Measurements from ENCODE around the gene TNFRSF1B. TPM values are rescaled to one million over a fixed set of nuclear protein-coding genes. Genes with fewer than 3 reads are reported as not detected.

The TNFRSF1B gene
- total and polyA plus RNA-seq, 2 of the 8 experiments (the other 6 are each of a cell fraction or from before 2014, with no cell fraction given): 1.7 to 2.9 TPM

- Histone ChIP-seq H3K79me1 (ENCODE audit: low read depth, low read length) (no peaks in the 10 kb centered on the region), H2BK15ac (ENCODE audit: low read length) (no peak overlapping the region), H4K8ac (ENCODE audit: extremely low read depth, insufficient read depth, low read length) (no peak overlapping the region), H3K79me2 (ENCODE audit: control insufficient read depth in 1 of 2, insufficient read depth in 2 of 2, low read length in 2 of 2) (peaks cover 3 to 25% of the 10 kb centered on the region in 2 experiments; a peak in 3 of 4 replicates), H2BK5ac (ENCODE audit: low read depth, low read length) (no peak overlapping the region), H3K23ac (ENCODE audit: insufficient read length) (no peak overlapping the region), H3K56ac (replicated peaks; ENCODE audit: insufficient read length, low read depth, low read length) (no peak overlapping the region), H2AFZ (ENCODE audit: low read length) (no peak overlapping the region), H2BK120ac (replicated peaks; ENCODE audit: low read depth, low read length) (no peak overlapping the region), H2BK12ac (ENCODE audit: low read depth, low read length) (no peak overlapping the region), H3K27ac (ENCODE audit: low read depth, low read length) (no peak overlapping the region), H3K23me2 (ENCODE audit: low read depth, low read length) (peaks cover 8% of the 10 kb centered on the region; the same call in 1 of the 2 replicates), H3K9ac (replicated peaks in 1 of 4; ENCODE audit: extremely low read depth in 1 of 4, low read depth in 3 of 4, low read length in 3 of 4) (no peak overlapping the region), H4K91ac (replicated peaks; ENCODE audit: insufficient read length, low read length) (no peak overlapping the region), H3K18ac (ENCODE audit: extremely low read depth, low read length) (no peak overlapping the region), H3K14ac (ENCODE audit: insufficient read length) (no peak overlapping the region), H3K27me3 (replicated peaks in 1 of 4; ENCODE audit: control insufficient read depth in 3 of 4, extremely low read depth in 1 of 4, insufficient read depth in 3 of 4, low read length in 3 of 4) (no peaks in the 10 kb centered on the region), H2BK20ac (ENCODE audit: low read length) (no peak overlapping the region), H3K4me3 (ENCODE audit: extremely low read depth in 1 of 4, insufficient read depth in 2 of 4, low read depth in 3 of 4, low read length in 4 of 4) (no peak overlapping the region), H3K4me1 (replicated peaks in 1 of 4; ENCODE audit: control insufficient read depth in 3 of 4, insufficient read depth in 4 of 4, low read length in 3 of 4) (peaks cover 0 to 7% (median 3%) of the 10 kb centered on the region in 4 experiments; a peak in 4 of 7 replicates), H2AK5ac (ENCODE audit: low read depth, low read length) (no peak overlapping the region), H3K9me3 (ENCODE audit: insufficient read depth in 2 of 2, low read depth in 1 of 2, low read length in 1 of 2) (no peaks in the 10 kb centered on the region), H3K4me2 (ENCODE audit: insufficient read depth in 1 of 2, low read depth in 2 of 2, low read length in 2 of 2) (no peak overlapping the region), H4K5ac (ENCODE audit: insufficient read length, low read depth, low read length) (no peak overlapping the region), H3K4ac (replicated peaks; ENCODE audit: insufficient read length, low read depth, low read length) (no peak overlapping the region), H4K20me1 (replicated peaks in 1 of 2; ENCODE audit: control insufficient read depth in 1 of 2, insufficient read depth in 2 of 2, low read length in 2 of 2) (peaks cover 2 to 5% of the 10 kb centered on the region in 2 experiments), H3K36me3 (ENCODE audit: control insufficient read depth in 2 of 4, insufficient read depth in 4 of 4, low read length in 3 of 4) (no peaks in the 10 kb centered on the region; a peak in 2 of 8 replicates)
- no peak for DNase-seq (ENCODE audit: low read depth in 1 of 2, low spot score in 2 of 2)
- 89% methylated on average over 2 of the region's 2 CpGs; no CpG with 5 or more reads in 1 of the 2 experiments for WGBS, 2 experiments (ENCODE audit: extremely low coverage in 1 of 2, insufficient coverage in 1 of 2, insufficient read length in 1 of 2, insufficient replicate concordance in 2 of 2, low coverage in 1 of 2, low lambda C conversion rate in 2 of 2, missing lambda C conversion rate in 1 of 2)
- TF ChIP-seq CHD1 (IDR thresholded peaks at IDR 0.05; ENCODE audit: low read depth, low read length) (no peak), JUN (IDR thresholded peaks at IDR 0.05; ENCODE audit: low read depth, low read length) (no peak), RBBP5 (IDR thresholded peaks at IDR 0.05; ENCODE audit: borderline replicate concordance, low read depth, low read length) (no peak)
- CTCF ChIA-PET (ENCODE audit: partially characterized antibody): no interaction called here
- POLR2A ChIA-PET (ENCODE audit: partially characterized antibody): no interaction called here
- FAIRE-seq: no peak
These were observed 65.4 kb downstream of the TNFRSF1B start for GRCh38 chr1:12232221-12232620.

All from H1 (cell line).